Measurements from ENCODE around the gene VEPH1. TPM values are rescaled to one million over a fixed set of nuclear protein-coding genes. Genes with fewer than 3 reads are reported as not detected.

Gene VEPH1
- polyA plus RNA-seq, 1 experiment, result 17.9 TPM

DNA sequence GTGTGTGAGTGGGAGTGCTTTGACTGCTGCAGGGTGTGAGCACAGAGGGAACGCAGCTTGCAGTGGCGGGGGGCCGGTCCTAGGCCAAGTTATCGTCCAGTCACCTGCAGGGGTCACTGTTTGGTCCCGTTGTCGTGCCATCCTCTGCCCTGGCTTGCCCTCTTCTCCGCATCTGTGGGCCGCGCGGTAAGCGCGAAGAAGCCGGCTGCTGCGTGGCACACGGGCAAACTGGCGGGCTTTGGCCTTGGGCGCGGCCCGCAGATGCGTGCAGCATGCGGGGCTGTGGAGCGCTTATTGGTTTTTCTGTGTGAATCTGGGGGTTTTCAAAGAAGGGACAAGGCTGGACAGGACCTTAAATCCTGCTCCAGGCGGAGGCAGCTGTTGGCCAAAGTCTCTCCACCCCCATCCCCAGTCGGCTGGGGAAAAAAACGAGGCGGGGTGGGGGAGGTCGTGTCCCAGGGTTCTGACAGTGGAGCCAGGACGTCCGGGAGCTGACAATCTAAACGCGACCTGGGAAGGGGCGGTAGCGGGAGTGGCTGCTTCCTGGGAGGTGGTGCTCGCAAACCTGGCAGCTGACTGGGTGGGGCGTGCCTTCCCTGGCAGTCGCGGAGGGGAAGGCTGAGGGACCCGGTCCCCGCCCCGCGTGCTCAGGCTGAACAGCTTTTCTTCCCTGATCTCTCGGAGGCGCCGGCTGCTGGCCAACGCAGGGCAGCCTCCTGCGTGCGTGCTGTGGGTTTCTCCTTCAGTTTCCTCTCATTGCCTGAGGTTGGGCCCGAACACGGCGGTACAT is 39.7 kb upstream of the VEPH1 start:
- Histone ChIP-seq H3K27me3 (ENCODE audit: control insufficient read depth, insufficient read depth, low read length) (no peaks in the 10 kb centered on the region; the same call in 1 of the 2 replicates), H3K36me3 (ENCODE audit: control insufficient read depth, insufficient read depth, low read length) (no peaks in the 10 kb centered on the region), H3K4me3 (ENCODE audit: low read depth, low read length) (peak overlapping the region; percentile 49)
- CTCF ChIA-PET, result interaction anchor here (0.7 to 8.0 kb wide), 8 partner anchors 8 to 908 kb away, joined by 3 to 70 read pairs (median 4); no protein-coding TSS in a partner anchor
- TF ChIP-seq, protein P1, sequence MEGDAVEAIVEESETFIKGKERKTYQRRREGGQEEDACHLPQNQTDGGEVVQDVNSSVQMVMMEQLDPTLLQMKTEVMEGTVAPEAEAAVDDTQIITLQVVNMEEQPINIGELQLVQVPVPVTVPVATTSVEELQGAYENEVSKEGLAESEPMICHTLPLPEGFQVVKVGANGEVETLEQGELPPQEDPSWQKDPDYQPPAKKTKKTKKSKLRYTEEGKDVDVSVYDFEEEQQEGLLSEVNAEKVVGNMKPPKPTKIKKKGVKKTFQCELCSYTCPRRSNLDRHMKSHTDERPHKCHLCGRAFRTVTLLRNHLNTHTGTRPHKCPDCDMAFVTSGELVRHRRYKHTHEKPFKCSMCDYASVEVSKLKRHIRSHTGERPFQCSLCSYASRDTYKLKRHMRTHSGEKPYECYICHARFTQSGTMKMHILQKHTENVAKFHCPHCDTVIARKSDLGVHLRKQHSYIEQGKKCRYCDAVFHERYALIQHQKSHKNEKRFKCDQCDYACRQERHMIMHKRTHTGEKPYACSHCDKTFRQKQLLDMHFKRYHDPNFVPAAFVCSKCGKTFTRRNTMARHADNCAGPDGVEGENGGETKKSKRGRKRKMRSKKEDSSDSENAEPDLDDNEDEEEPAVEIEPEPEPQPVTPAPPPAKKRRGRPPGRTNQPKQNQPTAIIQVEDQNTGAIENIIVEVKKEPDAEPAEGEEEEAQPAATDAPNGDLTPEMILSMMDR (IDR thresholded peaks at IDR 0.05; ENCODE audit: insufficient read depth, low read depth, low read length), result peak; percentile 55
- POLR2A ChIA-PET, result interaction anchor here (0.6 kb wide), 1 partner anchor 15 kb away, joined by 3 read pairs; no protein-coding TSS in a partner anchor
- DNase-seq (ENCODE audit: low read depth), result no peak

- Histone ChIP-seq H3K4me3 (ENCODE audit: low read depth, low read length) (no peak overlapping the region), H3K36me3 (ENCODE audit: control insufficient read depth, insufficient read depth, low read length) (no peaks in the 10 kb centered on the region), H3K27me3 (ENCODE audit: control insufficient read depth, insufficient read depth, low read length) (no peaks in the 10 kb centered on the region; the same call in 1 of the 2 replicates)
- no peak for DNase-seq (ENCODE audit: low read depth)
- POLR2A ChIA-PET, result no interaction called here
- CTCF ChIA-PET, result interaction anchor here (0.8 to 8.0 kb wide), 4 partner anchors 9 to 76 kb away, joined by 3 to 70 read pairs (median 6); no protein-coding TSS in a partner anchor
- TF ChIP-seq, protein P1 (IDR thresholded peaks at IDR 0.05; ENCODE audit: insufficient read depth, low read depth, low read length), result no peak
These were observed 38.5 kb upstream of the VEPH1 start for GRCh38 chr3:157541506-157542236.

GRCh38 chr3:157540656-157541055 is 37.4 kb upstream of the VEPH1 start:
- TF ChIP-seq, protein P1 (IDR thresholded peaks at IDR 0.05; ENCODE audit: insufficient read depth, low read depth, low read length), result no peak
- Histone ChIP-seq H3K36me3 (ENCODE audit: control insufficient read depth, insufficient read depth, low read length) (no peaks in the 10 kb centered on the region), H3K27me3 (ENCODE audit: control insufficient read depth, insufficient read depth, low read length) (no peaks in the 10 kb centered on the region; the same call in 1 of the 2 replicates), H3K4me3 (ENCODE audit: low read depth, low read length) (no peak overlapping the region)
- ChIA-PET POLR2A (no interaction called here), CTCF (interaction anchor here (1.4 to 8.0 kb wide), 2 partner anchors 8 to 66 kb away, joined by 4 to 70 read pairs; no protein-coding TSS in a partner anchor)
- no peak for DNase-seq (ENCODE audit: low read depth)

- POLR2A ChIA-PET, result no interaction called here
- Histone ChIP-seq H3K36me3 (ENCODE audit: control insufficient read depth, insufficient read depth, low read length) (no peaks in the 10 kb centered on the region), H3K4me3 (ENCODE audit: low read depth, low read length) (no peak overlapping the region), H3K27me3 (ENCODE audit: control insufficient read depth, insufficient read depth, low read length) (no peaks in the 10 kb centered on the region; the same call in 1 of the 2 replicates)
- TF ChIP-seq, protein P1 (IDR thresholded peaks at IDR 0.05; ENCODE audit: insufficient read depth, low read depth, low read length), result no peak
- no peak for DNase-seq (ENCODE audit: low read depth)
- CTCF ChIA-PET, result interaction anchor here (2.7 to 5.1 kb wide), 2 partner anchors 9 to 37 kb away, joined by 8 to 70 read pairs; no protein-coding TSS in a partner anchor
These were observed 32.5 kb upstream of the VEPH1 start for GRCh38 chr3:157535667-157536066.

- ChIA-PET POLR2A (no interaction called here), CTCF (interaction anchor here (1.0 to 5.1 kb wide), 3 partner anchors 9 to 38 kb away, joined by 3 to 70 read pairs (median 8); no protein-coding TSS in a partner anchor)
- no peaks in the 10 kb centered on the region for H3K36me3 ChIP-seq (ENCODE audit: control insufficient read depth, insufficient read depth, low read length)
- no peaks in the 10 kb centered on the region; the same call in 1 of the 2 replicates for H3K27me3 ChIP-seq (ENCODE audit: control insufficient read depth, insufficient read depth, low read length)
- no peak overlapping the region for H3K4me3 ChIP-seq (ENCODE audit: low read depth, low read length)
- TF ChIP-seq, protein P1 (IDR thresholded peaks at IDR 0.05; ENCODE audit: insufficient read depth, low read depth, low read length), result no peak
- DNase-seq (ENCODE audit: low read depth), result no peak
These were observed 31.5 kb upstream of the VEPH1 start for GRCh38 chr3:157534725-157535161.
